CD8-positive, alpha-beta memory T cell (primary cell): Measurements from ENCODE around the gene LTN1. TPM values are rescaled to one million over a fixed set of nuclear protein-coding genes. Genes with fewer than 3 reads are reported as not detected.
"Not testable (repeated sequence)": the region's sequence is repeated elsewhere in the genome, so short reads cannot be mapped to it uniquely, and the experiment has no call there.

ENCODE experiments used
- CTCF ChIA-PET: fragments of 350-600 bp; sonication (Branson Sonifier 250); formaldehyde crosslinking; loops from one replicate; lab custom pipeline; 2021; ENCODE audit warnings: antibody characterized with exemption; lab: Charles Lee
- POLR2A ChIA-PET: fragments of 350-600 bp; sonication (Branson Sonifier 250); formaldehyde crosslinking; loops from one replicate; lab custom pipeline; 2021; ENCODE audit warnings: antibody characterized with exemption; lab: Charles Lee
- DNase-seq, 5 donors: peaks; one replicate each; pipeline versions ENCODE4 v3.0.0 to v3.0.0-alpha.2; 2020 to 2022; ENCODE audit warnings: mixed read lengths in 1 of 5
- H3K27ac ChIP-seq: one replicate; pipeline ENCODE4 v1.7.0; 2013; ENCODE audit warnings: low read depth, mild to moderate bottlenecking, low read length, moderate library complexity
- H3K27me3 ChIP-seq: 2 replicates; pipeline ENCODE4 v1.7.0; 2013; ENCODE audit warnings: low read length, mild to moderate bottlenecking; ENCODE audit not compliant: insufficient read depth, poor library complexity, severe bottlenecking
- H3K36me3 ChIP-seq: 2 replicates; pipeline ENCODE4 v1.7.0; 2013; ENCODE audit warnings: mild to moderate bottlenecking, low read length, moderate library complexity; ENCODE audit not compliant: insufficient read depth
- H3K4me1 ChIP-seq: 2 replicates; pipeline ENCODE4 v1.7.0; 2013; ENCODE audit warnings: mild to moderate bottlenecking, low read length, moderate library complexity; ENCODE audit not compliant: insufficient read depth
- H3K4me3 ChIP-seq: 2 replicates; pipeline ENCODE4 v1.7.0; 2013; ENCODE audit warnings: mild to moderate bottlenecking, low read length
- H3K9me3 ChIP-seq: 2 replicates; pipeline ENCODE4 v1.7.0; 2013; ENCODE audit warnings: mild to moderate bottlenecking, low read length
- H3K27ac Mint-ChIP-seq, 8 donors: one replicate each; pipeline ENCODE4 v1.8.0; 2020 to 2021; ENCODE audit warnings: mixed read lengths in 8 of 8, mild to moderate bottlenecking in 6 of 8, inconsistent platforms in 3 of 8, moderate library complexity in 3 of 8
- H3K27me3 Mint-ChIP-seq, 2 donors: one replicate each; pipeline ENCODE4 v1.8.0; 2020 to 2021; ENCODE audit warnings: mixed read lengths in 2 of 2, mild to moderate bottlenecking in 1 of 2, moderate library complexity in 1 of 2
- H3K36me3 Mint-ChIP-seq, 3 donors: one replicate each; pipeline ENCODE4 v1.8.0; 2020 to 2021; ENCODE audit warnings: mixed read lengths in 3 of 3, inconsistent platforms in 1 of 3, mild to moderate bottlenecking in 1 of 3
- H3K4me1 Mint-ChIP-seq, 3 donors: one replicate each; pipeline ENCODE4 v1.8.0; 2020 to 2021; ENCODE audit warnings: mixed read lengths in 3 of 3, inconsistent platforms in 1 of 3, mild to moderate bottlenecking in 1 of 3
- H3K4me3 Mint-ChIP-seq, 7 donors: one replicate each; pipeline ENCODE4 v1.8.0; 2020 to 2021; ENCODE audit warnings: mixed read lengths in 7 of 7, mild to moderate bottlenecking in 6 of 7, moderate library complexity in 4 of 7, inconsistent platforms in 2 of 7
- H3K9me3 Mint-ChIP-seq, 5 donors: one replicate each; pipeline ENCODE4 v1.8.0; 2020 to 2022; ENCODE audit warnings: mixed read lengths in 5 of 5, mild to moderate bottlenecking in 3 of 5, moderate library complexity in 2 of 5, inconsistent platforms in 1 of 5
- polyA plus RNA-seq: library from polyadenylated mRNA; unstranded; fragments of 300-500 nt; fragmentation: Illumina TruSeq; gene quantifications from one replicate; pipeline ENCODE4 v1.2.3, GENCODE V29; 2021
- total RNA-seq, 2 experiments: library from RNA; stranded (reverse); gene quantifications; one replicate each; pipeline ENCODE4 v1.2.3, GENCODE V29; 2021

The LTN1 gene
- total and polyA plus RNA-seq, 3 experiments from 2014 or later = 15.7 to 23.2 (median 22.1) TPM

GRCh38 chr21:29025328-29025713, 32.6 kb upstream of the LTN1 start:
- H3K27me3 Mint-ChIP-seq = peaks cover 0 to 3% of the 10 kb centered on the region in 2 donors
- H3K27ac Mint-ChIP-seq = peak overlapping the region; percentile 97 to 100 (median 99)
- peak overlapping the region; percentile 94 for H3K4me3 ChIP-seq
- H3K4me1 Mint-ChIP-seq = peaks cover 49 to 73% (median 73%) of the 10 kb centered on the region in 3 donors
- no peaks in the 10 kb centered on the region for H3K27me3 ChIP-seq
- peaks cover 0 to 35% (median 10%) of the 10 kb centered on the region in 3 donors for H3K36me3 Mint-ChIP-seq
- peak overlapping the region; percentile 99 for H3K27ac ChIP-seq
- peak in 1 of 5 donors; percentile 10 for DNase-seq
- peak overlapping the region; percentile 91 to 99 (median 97) for H3K4me3 Mint-ChIP-seq
- POLR2A ChIA-PET = interaction anchor here (0.5 to 4.8 kb wide), 9 partner anchors 15 to 69 kb away, joined by 4 to 108 read pairs (median 5); partner anchors contain the start of genes CCT8 and LTN1
- H3K4me1 ChIP-seq = peaks cover 51% of the 10 kb centered on the region
- no peaks in the 10 kb centered on the region for H3K9me3 ChIP-seq
- no peaks in the 10 kb centered on the region for H3K36me3 ChIP-seq
- H3K9me3 Mint-ChIP-seq = no peaks in the 10 kb centered on the region
- CTCF ChIA-PET = interaction anchor here (1.7 to 2.1 kb wide), 3 partner anchors 20 to 33 kb away, joined by 5 to 14 read pairs (median 8); partner anchors contain the start of gene LTN1

GRCh38 chr21:29024474-29025327, 32.0 kb upstream of the LTN1 start, which contains the start of gene USP16:
TSS of gene USP16 (plus strand) at chr21:29024668. CDS start at chr21:29027914, 3,246 bp downstream.
- peaks cover 50 to 73% (median 72%) of the 10 kb centered on the region in 3 donors for H3K4me1 Mint-ChIP-seq
- H3K36me3 Mint-ChIP-seq = peaks cover 0 to 29% (median 9%) of the 10 kb centered on the region in 3 donors
- POLR2A ChIA-PET = interaction anchor here (0.5 to 4.8 kb wide), 11 partner anchors 16 to 69 kb away, joined by 3 to 108 read pairs (median 4); partner anchors contain the start of genes CCT8 and LTN1
- Histone ChIP-seq H3K27me3 (no peaks in the 10 kb centered on the region), H3K36me3 (no peaks in the 10 kb centered on the region), H3K4me3 (peak within 1 kb of the TSS; percentile 94), H3K27ac (peak within 1 kb of the TSS; percentile 99), H3K4me1 (peaks cover 54% of the 10 kb centered on the region), H3K9me3 (no peaks in the 10 kb centered on the region)
- H3K9me3 Mint-ChIP-seq = no peaks in the 10 kb centered on the region
- peak within 1 kb of the TSS; percentile 97 to 100 (median 99) for H3K27ac Mint-ChIP-seq
- peak; percentile 89 to 97 (median 96) for DNase-seq
- peaks cover 0 to 3% of the 10 kb centered on the region in 2 donors for H3K27me3 Mint-ChIP-seq
- CTCF ChIA-PET = interaction anchor here (1.7 to 2.1 kb wide), 3 partner anchors 19 to 32 kb away, joined by 5 to 14 read pairs (median 8); partner anchors contain the start of gene LTN1
- H3K4me3 Mint-ChIP-seq = peak within 1 kb of the TSS; percentile 91 to 99 (median 97)

GRCh38 chr21:29022166-29022565, 29.5 kb upstream of the LTN1 start:
- DNase-seq = peak in 3 of 5 donors; percentile 7 to 52 (median 21)
- Histone ChIP-seq H3K27me3 (no peaks in the 10 kb centered on the region), H3K27ac (no peak overlapping the region), H3K9me3 (no peaks in the 10 kb centered on the region), H3K36me3 (no peaks in the 10 kb centered on the region), H3K4me1 (peaks cover 62% of the 10 kb centered on the region), H3K4me3 (no peak overlapping the region)
- peaks cover 0 to 22% (median 4%) of the 10 kb centered on the region in 3 donors for H3K36me3 Mint-ChIP-seq
- CTCF ChIA-PET = interaction anchor here (0.8 to 2.9 kb wide), 2 partner anchors 18 to 20 kb away, joined by 3 to 15 read pairs; no protein-coding TSS in a partner anchor
- peak overlapping the region; percentile 15 to 89 (median 60) for H3K4me3 Mint-ChIP-seq
- H3K9me3 Mint-ChIP-seq = no peaks in the 10 kb centered on the region
- H3K27ac Mint-ChIP-seq = peak overlapping the region; percentile 70 to 98 (median 90)
- H3K27me3 Mint-ChIP-seq = peaks cover 0 to 6% of the 10 kb centered on the region in 2 donors
- POLR2A ChIA-PET = interaction anchor here (1.9 to 4.8 kb wide), 3 partner anchors 19 to 51 kb away, joined by 10 to 108 read pairs (median 32); partner anchors contain the start of genes CCT8 and LTN1
- H3K4me1 Mint-ChIP-seq = peaks cover 54 to 75% (median 72%) of the 10 kb centered on the region in 3 donors

- no peaks in the 10 kb centered on the region for H3K9me3 ChIP-seq
- H3K4me1 Mint-ChIP-seq = peaks cover 32 to 59% (median 42%) of the 10 kb centered on the region in 3 donors
- no peaks in the 10 kb centered on the region for H3K9me3 Mint-ChIP-seq
- DNase-seq = no peak
- H3K27ac ChIP-seq = peak overlapping the region; percentile 92
- H3K27me3 ChIP-seq = no peaks in the 10 kb centered on the region
- peak overlapping the region; percentile 36 to 97 (median 86) for H3K27ac Mint-ChIP-seq
- peaks cover 0 to 7% (median 2%) of the 10 kb centered on the region in 3 donors for H3K36me3 Mint-ChIP-seq
- peaks cover 0 to 3% of the 10 kb centered on the region in 2 donors for H3K27me3 Mint-ChIP-seq
- H3K4me3 Mint-ChIP-seq = peak overlapping the region; percentile 74 to 90 (median 88)
- CTCF ChIA-PET = interaction anchor here (1.3 to 1.4 kb wide), 2 partner anchors 16 to 58 kb away, joined by 3 to 7 read pairs; no protein-coding TSS in a partner anchor
- POLR2A ChIA-PET = interaction anchor here (2.3 to 3.2 kb wide), 2 partner anchors 16 to 26 kb away, joined by 12 to 60 read pairs; partner anchors contain the start of gene LTN1
- H3K4me3 ChIP-seq = peak overlapping the region; percentile 89
- H3K4me1 ChIP-seq = peaks cover 34% of the 10 kb centered on the region
- H3K36me3 ChIP-seq = no peaks in the 10 kb centered on the region
Observed at GRCh38 chr21:29018540-29018939, 25.9 kb upstream of the LTN1 start.

GRCh38 chr21:29017639-29018237, 25.1 kb upstream of the LTN1 start:
- Mint-ChIP-seq H3K27ac (peak overlapping the region; percentile 36 to 92 (median 84)), H3K36me3 (peaks cover 0 to 7% (median 2%) of the 10 kb centered on the region in 3 donors), H3K4me1 (peaks cover 27 to 52% (median 35%) of the 10 kb centered on the region in 3 donors), H3K4me3 (peak overlapping the region; percentile 74 to 90 (median 88)), H3K9me3 (no peaks in the 10 kb centered on the region), H3K27me3 (peaks cover 0 to 3% of the 10 kb centered on the region in 2 donors)
- H3K4me3 ChIP-seq = peak overlapping the region; percentile 89
- ChIA-PET POLR2A (interaction anchor here (2.3 to 3.2 kb wide), 2 partner anchors 15 to 25 kb away, joined by 12 to 60 read pairs; partner anchors contain the start of gene LTN1), CTCF (interaction anchor here (1.1 to 1.3 kb wide), 2 partner anchors 12 to 15 kb away, joined by 4 to 7 read pairs; no protein-coding TSS in a partner anchor)
- H3K36me3 ChIP-seq = no peaks in the 10 kb centered on the region
- H3K9me3 ChIP-seq = no peaks in the 10 kb centered on the region
- no peak for DNase-seq
- no peaks in the 10 kb centered on the region for H3K27me3 ChIP-seq
- H3K27ac ChIP-seq = peak overlapping the region; percentile 92
- H3K4me1 ChIP-seq = peaks cover 26% of the 10 kb centered on the region

GRCh38 chr21:29011236-29011635, 18.6 kb upstream of the LTN1 start:
- H3K4me3 Mint-ChIP-seq, CTCF ChIA-PET, H3K27me3 ChIP-seq, DNase-seq, H3K9me3 ChIP-seq, H3K4me3 ChIP-seq, H3K36me3 ChIP-seq, H3K4me1 ChIP-seq, POLR2A ChIA-PET, H3K27ac Mint-ChIP-seq, H3K9me3 Mint-ChIP-seq, H3K27ac ChIP-seq, H3K27me3 Mint-ChIP-seq: not testable (repeated sequence)
- H3K4me1 Mint-ChIP-seq = peaks cover 0 to 10% (median 0%) of the 10 kb centered on the region in 3 donors
- H3K36me3 Mint-ChIP-seq = peaks cover 0 to 22% (median 4%) of the 10 kb centered on the region in 3 donors

GRCh38 chr21:29008367-29008766, 15.7 kb upstream of the LTN1 start:
- Mint-ChIP-seq H3K27ac (no peak overlapping the region), H3K36me3 (peaks cover 0 to 26% (median 3%) of the 10 kb centered on the region in 3 donors), H3K4me1 (no peaks in the 10 kb centered on the region), H3K9me3 (no peaks in the 10 kb centered on the region), H3K4me3 (peak overlapping the region in 1 of 7 donors; percentile 41), H3K27me3 (no peaks in the 10 kb centered on the region)
- DNase-seq = no peak
- CTCF ChIA-PET = no interaction called here
- POLR2A ChIA-PET = no interaction called here
- H3K4me1 ChIP-seq = no peaks in the 10 kb centered on the region
- no peaks in the 10 kb centered on the region for H3K27me3 ChIP-seq
- no peak overlapping the region for H3K27ac ChIP-seq
- H3K36me3 ChIP-seq = no peaks in the 10 kb centered on the region
- no peaks in the 10 kb centered on the region for H3K9me3 ChIP-seq
- no peak overlapping the region for H3K4me3 ChIP-seq
